GM18499 (cell line): ENCODE results near the gene DENR.
"Not testable (repeated sequence)": the region's sequence is repeated elsewhere in the genome, so short reads cannot be mapped to it uniquely, and the experiment has no call there.

ENCODE experiments used
- ATAC-seq: cut with Tn5 transposase; IDR thresholded peaks from one replicate; pipeline ENCODE4 v1.9.1; 2021; ENCODE audit warnings: moderate number of reproducible peaks; ENCODE audit not compliant: insufficient read depth, unreplicated experiment

DENR gene

DNA sequence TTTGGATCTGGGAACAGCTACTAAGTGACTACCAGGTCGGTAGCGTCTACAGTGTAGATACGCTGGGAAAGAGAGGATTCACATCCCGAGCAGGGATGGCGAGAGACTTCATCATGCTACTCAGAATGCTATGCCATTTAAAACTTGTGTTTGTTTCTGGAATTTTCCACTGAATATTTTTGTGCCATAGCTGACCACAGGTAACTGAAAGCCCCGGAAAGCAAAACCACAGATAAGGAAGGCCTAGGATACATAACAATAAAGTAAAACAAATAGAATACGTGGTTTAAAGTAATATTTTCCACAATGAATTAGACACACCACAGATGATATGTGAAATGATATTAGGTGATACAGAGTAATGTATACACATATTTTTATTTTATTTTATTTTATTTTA is 14.1 kb upstream of the DENR start:
- no peak for ATAC-seq

DNA sequence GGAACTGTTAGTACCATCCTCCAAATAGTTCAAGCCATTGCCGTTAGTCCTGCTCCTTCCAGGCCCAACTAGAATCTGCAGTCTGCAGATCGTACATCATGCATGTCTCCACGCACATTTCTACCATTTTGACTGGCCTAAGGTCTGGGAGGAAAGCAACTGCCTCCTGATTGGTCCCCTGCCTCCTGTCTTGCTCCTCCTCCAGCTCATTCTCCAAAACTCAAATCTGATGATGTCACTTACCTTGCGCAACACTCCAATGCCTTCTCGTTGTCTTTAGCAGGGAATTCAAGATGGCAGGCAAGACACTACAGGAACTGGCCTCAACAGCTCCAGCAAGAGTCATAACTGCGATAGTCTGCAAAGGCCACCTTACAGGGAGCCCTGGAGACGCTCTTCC is 12.3 kb upstream of the DENR start:
- no peak for ATAC-seq

DNA sequence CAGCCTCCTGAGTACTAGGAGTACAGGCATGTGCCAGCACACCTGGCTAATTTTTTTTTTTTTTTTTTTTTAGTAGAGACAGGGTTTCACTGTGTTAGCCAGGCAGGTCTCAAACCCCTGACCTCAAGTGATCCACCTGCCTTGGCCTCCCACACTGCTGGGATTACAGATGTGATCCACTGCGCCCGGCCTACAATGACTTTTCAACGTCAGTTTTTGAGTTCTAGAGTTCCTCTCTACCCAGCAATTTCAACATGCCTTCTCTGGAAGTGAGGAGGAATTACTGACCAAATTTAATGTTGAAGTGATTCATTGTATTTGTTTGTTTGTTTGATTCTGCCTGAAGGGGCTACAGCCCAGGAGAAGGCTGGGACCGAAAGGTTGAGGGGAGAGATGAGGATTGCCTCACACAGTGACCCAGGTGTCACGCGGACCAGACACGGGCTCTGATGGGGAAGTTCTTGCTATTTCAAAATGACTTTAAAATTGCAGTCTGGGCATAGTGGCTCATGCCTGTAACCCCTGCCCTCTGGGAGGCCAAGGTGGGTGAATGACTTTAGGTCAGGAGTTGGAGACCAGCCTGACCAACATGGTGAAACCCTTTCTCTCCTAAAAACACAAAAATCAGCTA is 8.6 kb upstream of the DENR start:
- ATAC-seq, result no peak

- ATAC-seq, result no peak
Observed at GRCh38 chr12:122747224-122748135, 5.1 kb upstream of the DENR start.

DNA sequence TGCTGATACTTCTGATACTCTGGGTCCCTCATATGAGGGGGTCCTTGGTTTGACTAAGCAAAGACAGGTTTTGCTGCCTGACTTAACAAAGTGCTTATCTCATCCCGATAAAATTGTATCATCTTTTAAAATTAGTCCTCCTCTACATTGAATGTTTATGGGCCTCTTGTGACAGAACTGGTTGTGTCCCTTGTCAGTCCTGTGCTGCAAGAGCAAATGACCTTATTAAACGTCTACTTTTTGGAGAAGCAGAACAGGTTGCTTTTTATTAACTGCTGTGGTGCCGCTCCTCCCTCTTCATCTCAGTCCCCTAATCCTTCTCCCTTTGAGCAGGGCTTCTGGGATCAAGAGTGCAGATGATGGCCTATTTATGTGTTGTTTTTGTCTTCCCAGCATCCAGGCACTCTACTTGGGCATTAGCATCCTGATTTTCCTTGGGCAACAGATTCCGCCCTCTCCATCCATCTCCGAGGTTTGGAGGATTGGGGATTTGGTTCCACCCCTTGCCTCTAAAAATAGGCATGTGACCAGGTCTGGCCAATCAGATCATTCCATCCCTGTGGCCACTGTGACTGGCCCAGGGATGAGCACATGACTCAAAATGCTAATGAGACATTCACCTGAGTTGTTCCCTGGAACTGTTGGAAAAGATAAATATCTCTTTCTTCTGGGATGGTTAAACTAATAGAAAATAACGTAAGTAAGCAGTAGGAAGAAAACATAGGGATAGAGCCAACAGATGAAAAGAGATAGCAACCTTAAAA is 2.9 kb upstream of the DENR start:
- no peak for ATAC-seq

GRCh38 chr12:122750781-122751515 is 1.7 kb upstream of the DENR start:
- not testable (repeated sequence) for ATAC-seq

DNA sequence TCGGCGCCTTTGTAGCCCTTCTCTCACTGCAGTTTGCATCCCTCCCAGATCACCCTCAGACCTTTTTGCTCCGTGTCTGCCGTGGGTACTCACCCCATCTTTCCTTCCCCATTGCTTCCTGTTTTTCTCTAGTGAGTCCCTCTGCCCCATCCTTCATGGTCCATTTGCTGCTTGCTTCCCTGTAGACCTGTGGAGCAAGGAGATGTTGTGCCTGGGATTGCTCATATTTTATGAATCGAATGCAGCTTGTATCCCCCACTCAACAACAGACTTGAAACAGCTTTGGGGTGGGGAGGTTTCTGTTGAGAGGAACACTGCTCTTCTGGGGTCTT is 661 bp downstream of the DENR start:
- no peak for ATAC-seq

- no peak for ATAC-seq
Observed at GRCh38 chr12:122754790-122755189, 2.2 kb downstream of the DENR start.

DNA sequence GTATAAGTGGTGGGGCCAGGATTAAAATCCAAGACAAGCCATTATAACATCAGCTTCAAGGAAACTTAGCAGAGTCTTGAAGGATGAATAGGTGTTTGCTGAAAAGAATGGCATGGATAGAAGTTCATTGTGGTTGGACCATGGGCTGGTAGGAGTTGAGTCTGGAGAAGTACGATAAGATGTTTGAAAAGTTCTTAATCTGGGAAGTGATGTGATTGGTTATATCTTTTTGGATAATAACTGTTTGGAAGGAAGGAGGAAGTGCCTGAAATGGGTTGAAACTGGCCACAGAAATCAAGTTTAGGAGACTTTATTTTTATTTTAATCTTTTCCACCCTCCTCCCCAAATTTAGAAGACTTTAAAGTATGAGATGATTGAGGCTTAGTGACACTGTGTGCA is 4.9 kb downstream of the DENR start:
- ATAC-seq, result no peak

- ATAC-seq, result no peak
Observed at GRCh38 chr12:122785503-122785902, 32.9 kb downstream of the DENR start.

- ATAC-seq, result no peak
Observed at GRCh38 chr12:122788387-122788786, 35.8 kb downstream of the DENR start.

DNA sequence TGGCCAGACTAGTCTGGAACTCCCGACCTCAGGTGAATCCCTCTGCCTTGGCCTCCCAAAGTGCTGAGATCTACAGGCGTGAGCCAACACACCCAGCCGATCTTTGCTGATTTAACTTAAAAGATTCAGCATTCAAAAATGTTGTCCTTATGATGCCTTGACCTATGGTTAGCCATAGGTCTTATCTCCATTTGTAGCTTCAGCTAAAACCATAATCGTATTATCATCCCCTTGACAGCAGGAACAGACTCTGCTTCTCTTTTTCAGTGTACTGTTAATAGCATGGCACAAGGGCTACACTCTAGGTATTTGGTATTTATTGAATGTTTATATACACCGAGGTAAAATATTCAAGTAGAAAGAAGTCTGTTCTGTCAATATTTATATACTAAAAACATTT is 37.0 kb downstream of the DENR start:
- no peak for ATAC-seq

- ATAC-seq, result no peak
Observed at GRCh38 chr12:122790393-122791075, 37.9 kb downstream of the DENR start.

GRCh38 chr12:122793685-122794106 is 41.1 kb downstream of the DENR start:
- no peak for ATAC-seq

GRCh38 chr12:122795807-122796206 is 43.2 kb downstream of the DENR start:
- no peak for ATAC-seq

DNA sequence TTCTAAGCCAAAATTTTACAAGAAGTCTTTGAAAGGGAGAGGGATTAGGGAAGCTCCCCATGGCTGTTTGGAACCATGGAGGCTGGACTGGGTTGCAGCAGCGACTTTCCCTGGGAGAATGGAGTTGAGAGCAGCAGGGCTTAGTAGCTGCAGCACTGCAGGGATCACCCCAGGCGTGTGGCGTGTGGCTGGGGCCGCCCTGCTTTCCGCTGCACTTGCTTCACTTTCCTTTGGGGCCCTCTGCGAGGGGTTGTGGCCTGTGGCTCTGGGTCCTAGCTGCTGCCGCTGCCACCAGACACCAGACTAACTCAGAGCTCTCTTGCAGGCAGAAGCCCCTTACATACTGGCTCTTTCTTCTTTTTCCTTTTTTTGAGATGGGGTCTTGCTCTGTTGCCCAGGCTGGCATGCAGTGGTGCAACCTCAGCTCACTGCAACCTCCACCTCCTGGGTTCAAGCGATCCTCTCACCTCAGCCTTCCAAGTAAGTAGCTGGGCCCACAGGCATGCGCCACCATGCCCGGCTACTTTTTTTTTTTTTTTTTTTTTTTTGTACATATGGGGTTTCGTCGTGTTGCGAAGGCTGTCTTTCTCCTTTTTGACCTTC is 47.1 kb downstream of the DENR start:
- no peak for ATAC-seq

DNA sequence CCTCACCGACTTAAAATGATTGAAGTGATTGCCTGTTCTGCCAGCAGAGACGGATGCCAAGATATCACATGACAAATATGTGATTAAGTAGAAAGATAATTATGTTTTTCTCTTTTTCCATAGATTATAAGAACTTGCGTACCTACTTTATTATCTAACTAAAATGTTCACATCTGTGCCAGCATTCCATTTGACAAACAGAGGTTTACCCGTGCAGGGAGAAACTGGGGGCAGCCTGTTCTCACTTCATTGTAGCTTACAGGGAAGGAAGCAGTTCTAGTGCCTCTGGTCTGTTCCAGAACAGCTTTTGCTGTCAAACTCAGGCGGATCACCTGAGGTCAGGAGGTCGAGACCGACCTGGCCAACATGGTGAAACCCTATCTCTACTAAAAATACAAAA is 51.3 kb downstream of the DENR start:
- ATAC-seq, result no peak

GRCh38 chr12:122804957-122805356 is 52.3 kb downstream of the DENR start:
- not testable (repeated sequence) for ATAC-seq

DNA sequence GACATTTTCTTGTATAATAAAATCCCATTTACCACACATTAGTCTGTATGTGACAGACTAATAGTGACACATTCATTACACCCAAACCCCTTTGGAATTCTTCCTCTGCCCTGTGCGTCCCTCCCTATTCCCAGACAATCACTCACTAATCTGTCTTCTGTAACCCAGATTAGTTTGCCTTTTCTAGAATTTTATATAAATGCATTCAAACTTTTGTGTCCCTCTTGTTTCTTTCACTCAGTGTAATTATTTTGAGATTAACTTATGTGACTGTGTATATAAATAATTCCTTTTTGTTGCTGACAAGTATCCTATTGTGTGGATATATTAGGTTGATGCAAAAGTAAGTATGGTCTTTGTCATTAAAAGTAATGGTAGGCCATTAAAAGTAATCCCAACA is 55.0 kb downstream of the DENR start:
- ATAC-seq, result no peak

- ATAC-seq, result no peak
Observed at GRCh38 chr12:122811777-122812176, 59.2 kb downstream of the DENR start.
